ENCODE data around the gene SOD2. TPM values are rescaled to one million over a fixed set of nuclear protein-coding genes. Genes with fewer than 3 reads are reported as not detected.
"Not testable (repeated sequence)": the region's sequence is repeated elsewhere in the genome, so short reads cannot be mapped to it uniquely, and the experiment has no call there.

The SOD2 gene
- total RNA-seq, 4 donors from 2014 or later, result 147 to 927 (median 395) TPM

DNA sequence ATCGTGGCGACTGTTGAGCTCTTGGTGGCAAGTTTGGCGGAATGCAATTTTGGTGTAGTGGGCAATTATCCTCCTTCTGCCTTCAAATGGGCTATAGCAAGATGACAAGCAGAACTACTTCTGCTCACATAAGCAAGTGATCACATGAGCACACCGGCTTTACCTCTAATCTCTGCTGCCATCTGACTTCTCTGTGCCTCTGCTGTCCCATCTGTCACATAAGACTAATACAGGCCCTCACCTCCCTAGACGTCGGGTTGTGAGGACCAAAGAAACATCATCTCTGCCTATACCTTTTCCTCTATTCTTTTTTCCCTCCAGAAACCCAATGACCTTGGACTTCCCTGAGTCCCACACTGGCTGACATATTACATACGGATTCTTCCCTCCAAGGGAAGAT, 20.9 kb upstream of the SOD2 start:
- no peaks in the 10 kb centered on the region for H3K9me3 ChIP-seq
- H3K36me3 ChIP-seq, result no peaks in the 10 kb centered on the region
- H3K4me1 ChIP-seq, result peaks cover 20 to 40% (median 35%) of the 10 kb centered on the region in 4 donors
- WGBS, result 94% methylated on average over 7 of the region's 7 CpGs
- TF ChIP-seq, protein P1, sequence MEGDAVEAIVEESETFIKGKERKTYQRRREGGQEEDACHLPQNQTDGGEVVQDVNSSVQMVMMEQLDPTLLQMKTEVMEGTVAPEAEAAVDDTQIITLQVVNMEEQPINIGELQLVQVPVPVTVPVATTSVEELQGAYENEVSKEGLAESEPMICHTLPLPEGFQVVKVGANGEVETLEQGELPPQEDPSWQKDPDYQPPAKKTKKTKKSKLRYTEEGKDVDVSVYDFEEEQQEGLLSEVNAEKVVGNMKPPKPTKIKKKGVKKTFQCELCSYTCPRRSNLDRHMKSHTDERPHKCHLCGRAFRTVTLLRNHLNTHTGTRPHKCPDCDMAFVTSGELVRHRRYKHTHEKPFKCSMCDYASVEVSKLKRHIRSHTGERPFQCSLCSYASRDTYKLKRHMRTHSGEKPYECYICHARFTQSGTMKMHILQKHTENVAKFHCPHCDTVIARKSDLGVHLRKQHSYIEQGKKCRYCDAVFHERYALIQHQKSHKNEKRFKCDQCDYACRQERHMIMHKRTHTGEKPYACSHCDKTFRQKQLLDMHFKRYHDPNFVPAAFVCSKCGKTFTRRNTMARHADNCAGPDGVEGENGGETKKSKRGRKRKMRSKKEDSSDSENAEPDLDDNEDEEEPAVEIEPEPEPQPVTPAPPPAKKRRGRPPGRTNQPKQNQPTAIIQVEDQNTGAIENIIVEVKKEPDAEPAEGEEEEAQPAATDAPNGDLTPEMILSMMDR (IDR thresholded peaks at IDR 0.05), result no peak
- TF ChIP-seq POLR2AphosphoS5 (IDR thresholded peaks at IDR 0.05) (no peak), EP300 (IDR thresholded peaks at IDR 0.05) (no peak)
- intact Hi-C loops (cut with DNase I), result no loop called here
- H3K27ac ChIP-seq (replicated peaks in 1 of 4), result no peak overlapping the region
- no peak overlapping the region for H3K4me3 ChIP-seq
- peak; percentile 47 for DNase-seq (ENCODE audit: extremely low spot score)
- no peaks in the 10 kb centered on the region for H3K27me3 ChIP-seq

DNA sequence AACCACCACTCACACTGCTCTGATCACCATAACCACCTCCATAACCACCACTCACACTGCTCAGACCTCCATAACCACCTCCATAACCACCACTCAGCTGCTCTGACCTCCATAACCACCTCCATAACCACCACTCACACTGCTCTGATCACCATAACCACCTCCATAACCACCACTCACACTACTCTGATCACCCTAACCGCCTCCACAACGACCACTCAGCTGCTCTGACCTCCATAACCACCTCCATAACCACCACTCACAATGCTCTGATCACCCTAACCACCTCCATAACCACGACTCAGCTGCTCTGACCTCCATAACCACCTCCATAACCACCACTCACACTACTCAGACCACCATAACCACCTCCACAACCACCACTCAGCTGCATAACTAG, 19.3 kb upstream of the SOD2 start:
- intact Hi-C loops (cut with DNase I); H3K4me3 ChIP-seq; H3K36me3 ChIP-seq; H3K27ac ChIP-seq (replicated peaks in 1 of 4); H3K9me3 ChIP-seq; H3K27me3 ChIP-seq: not testable (repeated sequence)
- 88% methylated on average over 3 of the region's 3 CpGs for WGBS
- H3K4me1 ChIP-seq, result peaks cover 20 to 32% (median 31%) of the 10 kb centered on the region in 4 donors
- peak; percentile 19 for DNase-seq (ENCODE audit: extremely low spot score)

DNA sequence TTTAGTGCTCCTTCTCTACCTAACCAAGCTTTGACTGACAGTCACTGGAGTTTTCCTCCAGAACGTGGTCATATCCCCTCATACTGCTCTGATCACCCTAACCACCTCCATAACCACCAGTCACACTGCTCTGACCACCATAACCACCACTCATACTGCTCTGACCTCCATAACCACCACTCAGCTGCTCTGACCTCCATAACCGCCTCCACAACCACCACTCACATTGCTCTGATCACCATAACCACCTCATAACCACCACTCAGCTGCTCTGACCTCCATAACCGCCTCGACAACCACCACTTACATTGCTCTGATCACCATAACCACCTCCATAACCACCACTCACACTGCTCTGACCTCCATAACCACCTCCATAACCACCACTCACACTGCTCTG, 17.6 kb upstream of the SOD2 start:
- H3K36me3 ChIP-seq; DNase-seq (ENCODE audit: extremely low spot score); H3K9me3 ChIP-seq; intact Hi-C loops (cut with DNase I); H3K27ac ChIP-seq (replicated peaks in 1 of 4); H3K27me3 ChIP-seq; H3K4me3 ChIP-seq: not testable (repeated sequence)
- H3K4me1 ChIP-seq, result peaks cover 2 to 16% (median 13%) of the 10 kb centered on the region in 4 donors
- 94% methylated on average over 4 of the region's 4 CpGs for WGBS

DNA sequence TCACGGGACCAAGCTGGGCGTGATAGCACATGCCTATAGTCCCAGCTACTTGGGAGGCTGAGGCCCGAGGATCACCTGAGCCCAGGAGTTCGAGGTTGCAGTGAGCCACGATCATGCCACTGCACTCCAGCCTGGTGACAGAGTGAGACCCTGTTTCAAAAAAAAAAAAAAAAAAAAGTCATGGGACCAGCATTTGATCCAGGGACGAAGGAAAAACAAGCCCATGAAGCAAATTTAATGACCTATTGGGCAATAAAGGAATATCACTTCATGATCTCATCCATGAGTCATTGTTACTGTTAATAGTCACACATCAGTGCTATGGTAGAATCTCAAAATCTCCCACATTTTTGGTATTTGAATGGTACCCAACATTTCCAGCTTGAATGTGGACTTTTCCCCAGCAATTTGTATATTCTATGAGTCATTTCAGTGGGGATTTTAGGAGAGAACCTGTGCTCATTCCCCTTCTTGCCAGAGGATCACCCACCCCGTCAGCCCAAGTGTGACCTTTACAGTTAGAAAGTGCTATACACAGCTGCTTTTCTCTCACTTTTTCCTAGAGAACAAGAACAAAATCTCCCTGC, 8.5 kb upstream of the SOD2 start:
- TF ChIP-seq EP300 (IDR thresholded peaks at IDR 0.05) (no peak), POLR2AphosphoS5 (IDR thresholded peaks at IDR 0.05) (peak in 1 of 2 donors; percentile 77)
- Histone ChIP-seq H3K27ac (replicated peaks in 1 of 4) (peak overlapping the region; percentile 66 to 77 (median 72)), H3K9me3 (no peaks in the 10 kb centered on the region), H3K27me3 (no peaks in the 10 kb centered on the region), H3K4me1 (peaks cover 11 to 22% (median 20%) of the 10 kb centered on the region in 4 donors), H3K36me3 (no peaks in the 10 kb centered on the region), H3K4me3 (no peak overlapping the region)
- intact Hi-C loops (cut with DNase I), result no loop called here
- DNase-seq (ENCODE audit: extremely low spot score), result no peak
- WGBS, result 76% methylated on average over 7 of the region's 7 CpGs

DNA sequence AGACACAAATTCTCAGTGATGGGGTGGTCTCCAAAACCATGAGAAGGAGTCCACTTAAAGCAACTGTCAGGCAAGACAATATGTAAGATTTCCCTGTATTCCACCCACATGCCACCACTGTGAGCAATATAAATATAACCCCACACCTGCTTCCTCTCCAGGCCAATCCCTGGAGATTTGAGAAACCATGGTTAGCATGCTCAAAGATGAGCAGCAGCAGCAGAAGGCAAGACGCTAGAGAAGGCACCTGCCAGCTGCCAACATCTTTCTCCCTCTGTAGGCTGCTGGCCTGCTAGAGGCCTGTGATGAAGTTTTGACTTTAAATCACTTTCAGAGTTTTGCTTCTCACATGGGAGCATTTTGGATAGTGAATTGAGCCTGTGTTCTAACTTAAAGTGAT, 7.9 kb upstream of the SOD2 start:
- Histone ChIP-seq H3K9me3 (no peaks in the 10 kb centered on the region), H3K27me3 (no peaks in the 10 kb centered on the region), H3K4me1 (peaks cover 11 to 22% (median 20%) of the 10 kb centered on the region in 4 donors), H3K36me3 (no peaks in the 10 kb centered on the region), H3K27ac (replicated peaks in 1 of 4) (peak overlapping the region; percentile 66 to 77 (median 72)), H3K4me3 (no peak overlapping the region)
- WGBS, result 42% methylated on average over 1 of the region's 1 CpG
- no peak for TF ChIP-seq POLR2A (IDR thresholded peaks at IDR 0.05; ENCODE audit: low read depth)
- no peak for TF ChIP-seq EP300 (IDR thresholded peaks at IDR 0.05)
- no peak for TF ChIP-seq POLR2AphosphoS5 (IDR thresholded peaks at IDR 0.05)
- TF ChIP-seq, protein P1 (IDR thresholded peaks at IDR 0.05), result no peak
- intact Hi-C loops (cut with DNase I), result no loop called here
- DNase-seq (ENCODE audit: extremely low spot score), result no peak

DNA sequence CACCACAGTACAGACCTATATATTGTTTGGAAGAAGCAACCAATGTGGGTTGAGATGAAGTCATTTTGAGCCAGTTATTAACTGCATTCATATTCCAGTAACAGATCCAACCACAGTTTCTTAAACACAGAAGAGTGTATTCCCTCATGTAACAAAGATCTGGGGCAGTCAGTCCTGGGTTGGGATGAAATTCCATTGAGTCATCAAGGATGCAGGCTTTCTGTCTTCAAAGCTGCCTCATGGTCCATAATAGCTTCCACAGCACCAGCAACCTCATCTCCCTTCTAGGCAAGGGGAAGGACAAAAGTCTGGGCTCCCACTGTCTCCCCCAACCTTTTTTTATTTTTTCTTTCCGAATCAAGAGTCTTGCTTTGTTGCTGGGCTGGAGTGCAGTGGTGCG, 2.9 kb upstream of the SOD2 start:
- Histone ChIP-seq H3K27ac (replicated peaks in 1 of 4) (no peak overlapping the region), H3K4me1 (peaks cover 22 to 35% (median 34%) of the 10 kb centered on the region in 4 donors), H3K36me3 (peaks cover 0 to 5% (median 0%) of the 10 kb centered on the region in 4 donors), H3K9me3 (no peaks in the 10 kb centered on the region), H3K4me3 (no peak overlapping the region), H3K27me3 (no peaks in the 10 kb centered on the region)
- TF ChIP-seq EP300 (IDR thresholded peaks at IDR 0.05) (no peak), POLR2AphosphoS5 (IDR thresholded peaks at IDR 0.05) (no peak)
- intact Hi-C loops (cut with DNase I), result no loop called here
- WGBS, result 100% methylated on average over 2 of the region's 2 CpGs
- DNase-seq (ENCODE audit: extremely low spot score), result no peak
